Left ventricle myocardium inferior (tissue), 1 donor: Measurements from ENCODE around the gene PRDM11. TPM values are rescaled to one million over a fixed set of nuclear protein-coding genes. Genes with fewer than 3 reads are reported as not detected.
A peak's percentile ranks its signal among the peaks of the same experiment; 100 is the strongest.

ENCODE experiments used
- DNase-seq: peaks from one replicate; pipeline ENCODE4 v3.0.0-alpha.2; 2020
- H3K27ac ChIP-seq: fragments of 200-600 bp; replicated peaks from 2 replicates; pipeline ENCODE4 v1.8.0; 2021
- H3K27me3 ChIP-seq: fragments of 200-600 bp; 2 replicates; pipeline ENCODE4 v1.8.0; 2021; ENCODE audit warnings: low read depth
- H3K36me3 ChIP-seq: fragments of 200-600 bp; 2 replicates; pipeline ENCODE4 v1.8.0; 2021
- H3K4me1 ChIP-seq: fragments of 200-600 bp; 2 replicates; pipeline ENCODE4 v1.8.0; 2021
- H3K4me3 ChIP-seq: fragments of 200-600 bp; 2 replicates; pipeline ENCODE4 v1.8.0; 2021; ENCODE audit warnings: mild to moderate bottlenecking, moderate library complexity
- H3K9me3 ChIP-seq: fragments of 200-600 bp; replicated peaks from 2 replicates; pipeline ENCODE4 v1.8.0; 2021
- intact Hi-C: fragments of 100-400 bp; cut with micrococcal nuclease; formaldehyde crosslinking; loops from one replicate; pipeline ENCODE4 v1.11.0; 2022
- total RNA-seq: library from RNA; stranded (reverse); fragmentation: NEBNext Ultra II Directional; extraction: Animal tissue kit (Norgen Biotek cat#: 25700); gene quantifications from one replicate; pipeline ENCODE4 v1.2.1, GENCODE V29; 2021
- TF ChIP-seq, protein P1 (sequence below): fragments of 200-600 bp; IDR thresholded peaks from 2 replicates; pipeline ENCODE4 v1.8.0; 2021; ENCODE audit warnings: antibody characterized with exemption, mild to moderate bottlenecking, borderline replicate concordance
- donor health status: DM: no; HTN: yes; CAD: no; lungs with severe emphysema.

The PRDM11 gene
- total RNA-seq, 1 donor from 2014 or later: 17.2 TPM

DNA sequence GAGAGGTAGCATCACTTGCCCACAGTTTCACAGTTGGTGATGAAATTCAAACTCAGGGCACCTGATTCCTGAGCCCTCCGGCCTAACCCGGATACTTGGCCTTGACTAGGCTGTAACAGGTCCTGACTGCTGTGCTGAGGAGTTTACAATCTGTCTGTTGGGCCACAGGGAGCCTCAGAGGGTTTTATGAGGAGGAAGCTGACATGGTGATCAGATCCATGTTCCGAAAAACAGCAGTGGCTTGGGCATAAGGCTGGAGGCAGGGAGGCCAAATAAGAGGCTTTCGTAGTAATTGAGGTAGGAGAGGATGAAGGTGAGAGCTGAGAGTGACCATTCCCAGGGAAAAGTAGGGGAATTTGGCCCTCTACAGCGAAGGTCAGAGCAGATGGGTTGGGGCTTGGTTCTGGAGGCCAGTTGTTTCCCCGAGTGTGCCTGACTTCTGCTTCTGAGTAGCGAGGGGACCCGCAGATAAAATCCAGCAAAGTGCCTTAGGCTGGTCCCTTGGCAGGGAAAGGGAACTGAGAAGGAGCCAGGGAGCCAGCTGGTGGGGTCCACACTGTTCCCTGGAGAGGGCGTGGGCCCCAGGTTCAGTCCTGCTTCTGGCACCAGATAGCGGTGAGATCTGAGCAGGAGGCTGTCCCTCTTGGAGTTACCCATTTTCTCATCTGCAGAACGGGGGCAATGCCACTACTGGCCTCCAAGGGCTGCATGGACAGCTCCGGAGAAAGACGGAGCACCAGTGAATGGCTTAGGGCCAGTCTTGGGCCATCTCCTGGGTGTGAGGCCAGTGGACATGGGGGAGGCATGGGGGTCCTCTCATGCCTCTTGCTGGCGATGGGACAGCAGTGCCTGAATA is 6.5 kb downstream of the PRDM11 start:
- no peak for DNase-seq
- Histone ChIP-seq H3K36me3 (no peaks in the 10 kb centered on the region), H3K27me3 (no peaks in the 10 kb centered on the region), H3K4me1 (peaks cover 58% of the 10 kb centered on the region), H3K9me3 (no peaks in the 10 kb centered on the region), H3K4me3 (no peak overlapping the region), H3K27ac (no peak overlapping the region)
- TF ChIP-seq, protein P1, sequence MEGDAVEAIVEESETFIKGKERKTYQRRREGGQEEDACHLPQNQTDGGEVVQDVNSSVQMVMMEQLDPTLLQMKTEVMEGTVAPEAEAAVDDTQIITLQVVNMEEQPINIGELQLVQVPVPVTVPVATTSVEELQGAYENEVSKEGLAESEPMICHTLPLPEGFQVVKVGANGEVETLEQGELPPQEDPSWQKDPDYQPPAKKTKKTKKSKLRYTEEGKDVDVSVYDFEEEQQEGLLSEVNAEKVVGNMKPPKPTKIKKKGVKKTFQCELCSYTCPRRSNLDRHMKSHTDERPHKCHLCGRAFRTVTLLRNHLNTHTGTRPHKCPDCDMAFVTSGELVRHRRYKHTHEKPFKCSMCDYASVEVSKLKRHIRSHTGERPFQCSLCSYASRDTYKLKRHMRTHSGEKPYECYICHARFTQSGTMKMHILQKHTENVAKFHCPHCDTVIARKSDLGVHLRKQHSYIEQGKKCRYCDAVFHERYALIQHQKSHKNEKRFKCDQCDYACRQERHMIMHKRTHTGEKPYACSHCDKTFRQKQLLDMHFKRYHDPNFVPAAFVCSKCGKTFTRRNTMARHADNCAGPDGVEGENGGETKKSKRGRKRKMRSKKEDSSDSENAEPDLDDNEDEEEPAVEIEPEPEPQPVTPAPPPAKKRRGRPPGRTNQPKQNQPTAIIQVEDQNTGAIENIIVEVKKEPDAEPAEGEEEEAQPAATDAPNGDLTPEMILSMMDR: no peak
- intact Hi-C loops: no loop called here

DNA sequence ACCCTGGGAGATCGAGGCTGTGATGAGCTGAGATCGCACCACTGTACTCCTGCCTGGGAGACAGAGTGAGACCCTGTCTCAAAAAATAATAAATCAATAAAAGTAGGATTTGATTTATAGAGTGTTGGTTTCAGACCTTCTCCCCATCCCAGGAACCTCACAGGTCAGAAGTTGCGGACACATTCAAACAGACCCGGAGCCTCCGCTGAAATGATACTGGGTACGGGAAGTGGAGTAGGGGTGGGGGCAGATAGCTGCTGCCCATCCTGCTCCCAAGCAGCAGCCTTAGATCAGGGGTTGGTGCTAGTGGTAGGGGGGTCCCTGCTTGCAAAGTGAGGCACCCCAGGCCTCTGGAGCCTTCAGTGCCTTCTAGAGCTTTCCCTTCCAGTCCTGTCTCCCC is 7.8 kb downstream of the PRDM11 start:
- no peak overlapping the region for H3K4me3 ChIP-seq
- peak overlapping the region; percentile 47 for H3K27ac ChIP-seq
- no peak for DNase-seq
- H3K36me3 ChIP-seq: no peaks in the 10 kb centered on the region
- intact Hi-C loops: no loop called here
- no peaks in the 10 kb centered on the region for H3K9me3 ChIP-seq
- H3K4me1 ChIP-seq: peaks cover 61% of the 10 kb centered on the region
- H3K27me3 ChIP-seq: no peaks in the 10 kb centered on the region
- TF ChIP-seq, protein P1: no peak

DNA sequence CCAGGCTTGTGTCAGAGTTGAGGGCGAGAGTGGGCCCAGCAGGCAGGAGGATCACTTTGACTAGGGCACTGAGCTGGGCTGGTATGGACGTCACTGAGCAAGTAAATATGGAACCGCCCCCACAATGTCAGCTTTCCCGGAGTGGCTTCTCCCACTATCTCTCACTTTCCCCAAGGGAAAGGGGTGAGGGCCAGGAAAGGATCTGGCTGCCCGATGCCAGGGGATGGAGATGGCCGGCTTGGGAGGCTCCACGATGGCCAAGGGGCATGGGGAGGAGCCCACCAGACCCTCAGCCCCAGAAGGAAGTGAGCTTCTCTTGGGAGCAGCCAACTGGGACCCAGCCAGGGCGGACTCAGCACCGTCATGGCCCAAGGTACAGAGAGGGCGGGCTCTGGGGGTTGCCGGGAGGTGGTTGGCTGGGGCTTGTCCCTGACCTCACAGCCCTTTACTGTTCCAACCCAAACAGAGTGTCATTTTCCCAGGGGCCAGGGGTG is 8.7 kb downstream of the PRDM11 start:
- intact Hi-C loops: no loop called here
- no peak for DNase-seq
- Histone ChIP-seq H3K9me3 (no peaks in the 10 kb centered on the region), H3K27me3 (no peaks in the 10 kb centered on the region), H3K4me1 (peaks cover 69% of the 10 kb centered on the region), H3K4me3 (no peak overlapping the region), H3K27ac (peak overlapping the region; percentile 47), H3K36me3 (no peaks in the 10 kb centered on the region)
- TF ChIP-seq, protein P1: no peak

DNA sequence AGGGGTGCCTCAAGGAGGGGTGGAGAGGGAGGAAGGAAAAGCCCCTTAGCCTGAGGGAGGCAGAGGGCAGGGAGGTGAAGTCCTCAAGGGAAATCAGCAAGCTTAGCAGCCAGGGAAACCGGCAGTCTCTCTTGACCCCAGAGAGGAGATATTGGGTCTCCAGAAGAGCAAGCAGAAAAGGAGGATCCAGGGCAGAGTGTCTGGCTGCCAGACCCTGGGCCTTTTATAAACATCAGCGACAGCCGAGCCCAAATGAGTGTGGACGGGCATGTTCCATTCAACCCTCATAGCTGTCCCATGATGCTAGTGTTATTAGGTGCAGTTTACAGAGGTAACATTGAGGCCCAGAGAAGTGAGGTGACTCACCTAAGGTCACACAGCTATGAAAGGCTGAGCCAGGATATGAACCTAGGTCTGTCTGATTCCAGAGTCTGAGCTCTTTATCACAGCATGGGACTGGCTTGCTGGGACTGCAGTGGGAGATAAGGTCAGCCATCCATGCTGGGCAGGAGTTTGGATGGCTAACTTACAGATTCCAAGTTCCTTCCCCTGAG is 9.3 kb downstream of the PRDM11 start:
- intact Hi-C loops: no loop called here
- TF ChIP-seq, protein P1: no peak
- peak overlapping the region; percentile 47 for H3K27ac ChIP-seq
- no peaks in the 10 kb centered on the region for H3K9me3 ChIP-seq
- peaks cover 74% of the 10 kb centered on the region for H3K4me1 ChIP-seq
- DNase-seq: no peak
- no peak overlapping the region for H3K4me3 ChIP-seq
- H3K36me3 ChIP-seq: no peaks in the 10 kb centered on the region
- H3K27me3 ChIP-seq: no peaks in the 10 kb centered on the region

DNA sequence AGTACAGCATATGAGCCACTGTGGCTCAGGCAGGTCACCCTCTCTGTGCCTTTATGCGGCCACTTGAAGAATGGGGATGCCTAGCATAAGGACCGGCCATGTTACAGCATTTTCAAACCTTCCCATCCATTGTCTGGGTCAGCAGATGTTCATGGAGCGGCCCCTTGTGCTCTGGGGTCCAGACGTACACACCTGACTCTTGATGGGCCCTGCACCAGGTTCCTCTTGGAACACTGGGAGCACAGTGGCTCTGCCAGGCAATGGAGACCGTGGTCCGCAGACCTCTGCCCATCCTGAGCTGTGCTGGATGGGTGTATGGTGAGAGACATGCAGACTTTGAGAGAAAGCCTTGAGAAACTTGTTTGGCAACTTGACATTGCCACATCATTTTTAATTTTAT is 9.8 kb downstream of the PRDM11 start:
- Histone ChIP-seq H3K27me3 (no peaks in the 10 kb centered on the region), H3K27ac (no peak overlapping the region), H3K36me3 (no peaks in the 10 kb centered on the region), H3K4me1 (peaks cover 79% of the 10 kb centered on the region), H3K4me3 (no peak overlapping the region), H3K9me3 (no peaks in the 10 kb centered on the region)
- intact Hi-C loops: no loop called here
- no peak for DNase-seq
- TF ChIP-seq, protein P1: no peak
